Epithelial cell of umbilical artery (primary cell): ENCODE measurements around the gene RPS27A. TPM values are rescaled to one million over a fixed set of nuclear protein-coding genes. Genes with fewer than 3 reads are reported as not detected.

ENCODE experiments used
- total RNA-seq: library from RNA; depleted of rRNA; stranded (reverse); fragments of >200 nt; gene quantifications from 2 replicates; pipeline ENCODE4 v1.2.3, GENCODE V29; 2014

Gene RPS27A
- total RNA-seq, result 704 and 1,586 TPM in 2 replicates

DNA sequence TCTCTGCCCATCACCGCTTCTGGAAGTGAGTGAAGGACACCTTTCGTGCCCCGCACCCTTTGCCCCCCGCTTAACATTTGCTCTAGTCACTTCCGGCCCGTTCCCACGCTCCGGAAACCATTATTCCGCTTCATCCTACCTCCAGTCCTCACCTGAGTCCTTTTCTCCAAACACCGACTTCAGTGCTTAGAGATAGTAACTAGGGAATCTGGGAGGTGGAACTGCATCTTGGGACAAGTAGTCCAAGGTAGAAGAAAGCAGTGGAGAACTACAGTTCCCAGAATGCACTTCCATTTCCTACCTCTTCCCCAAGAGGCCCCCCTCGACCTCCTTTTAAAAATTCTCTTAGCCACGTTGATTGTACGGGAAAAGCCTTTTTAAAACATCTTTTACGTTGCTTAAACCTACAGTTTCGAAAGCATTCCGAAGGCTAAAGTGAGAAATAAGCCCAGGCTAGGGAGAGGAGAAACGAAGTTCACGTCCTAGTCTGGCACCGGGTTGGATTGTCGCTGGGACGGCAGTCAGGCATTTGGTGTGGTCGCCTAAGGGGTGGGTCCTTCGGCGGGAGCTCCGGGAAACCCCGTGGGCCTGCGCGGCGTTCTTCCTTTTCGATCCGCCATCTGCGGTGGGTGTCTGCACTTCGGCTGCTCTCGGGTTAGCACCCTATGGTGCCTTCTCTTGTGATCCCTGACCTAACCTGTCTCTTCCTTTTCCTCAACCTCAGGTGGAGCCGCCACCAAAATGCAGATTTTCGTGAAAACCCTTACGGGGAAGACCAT is at the start of gene RPS27A, which contains the start of gene CLHC1:
RPS27A (plus strand) TSS at position 605 of the 779 bp plus-strand sequence; CDS start at position 742, 137 bp downstream.
CLHC1 (minus strand) TSS at position 210 of the 779 bp plus-strand sequence. CDS start 9,882 bp downstream, outside the sequence.

DNA sequence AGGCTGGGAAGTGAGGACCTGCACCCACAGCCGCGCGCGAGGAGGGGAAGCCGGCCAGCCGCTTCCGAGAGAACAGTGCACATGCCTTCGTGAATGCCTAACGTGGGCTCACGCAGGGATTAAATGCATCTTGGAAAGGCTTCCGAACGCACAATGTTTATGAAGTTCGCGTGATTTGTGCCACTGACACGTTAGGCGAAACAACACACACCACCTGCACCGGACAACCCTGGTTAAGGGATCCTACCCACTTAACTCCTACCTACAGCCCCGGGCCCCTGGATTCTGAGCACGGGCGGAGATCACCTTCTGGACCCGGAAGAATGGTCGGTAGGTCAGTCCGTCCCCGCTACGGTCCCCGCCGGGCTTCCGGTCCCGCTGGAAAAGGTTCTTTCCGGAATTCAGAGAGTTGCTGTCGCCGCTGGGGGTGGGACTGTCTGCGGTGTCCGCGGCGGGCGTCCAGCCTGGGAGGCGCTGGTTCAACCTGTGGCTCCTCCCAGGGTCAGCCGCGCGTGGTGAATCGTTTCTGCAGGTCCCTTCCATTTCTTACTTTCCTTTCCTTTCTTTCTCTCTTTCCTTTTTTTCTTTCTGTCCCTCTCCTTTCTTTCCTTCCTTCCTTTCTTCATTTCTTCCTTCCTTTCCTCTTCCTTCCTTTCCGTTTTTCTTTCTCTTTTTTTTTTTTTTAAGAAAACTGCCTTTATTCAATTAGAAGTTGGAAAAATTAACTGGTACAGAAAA is 36.6 kb downstream of the RPS27A start, which contains the start of gene MTIF2:
MTIF2 (minus strand) TSS at position 325 of the 738 bp plus-strand sequence. CDS start 5,373 bp downstream, outside the sequence.

Other genes with a start within 250 kb of the RPS27A start
- 134 and 237 TPM in 2 replicates for gene RTN4, start 182.2 kb upstream of the RPS27A start, total RNA-seq
- 5.2 and 8.8 TPM in 2 replicates for gene CLHC1, start 395 bp upstream of the RPS27A start, total RNA-seq
- 39.7 and 40.6 TPM in 2 replicates for gene MTIF2, start 36.5 kb downstream of the RPS27A start, total RNA-seq
- gene CCDC88A, start 187.2 kb downstream of the RPS27A start, total RNA-seq, result 27.6 and 41.5 TPM in 2 replicates